OCI-LY7 (cell line): Measurements from ENCODE around the gene XK. TPM values are rescaled to one million over a fixed set of nuclear protein-coding genes. Genes with fewer than 3 reads are reported as not detected.

ENCODE experiments used
- BruUV-seq: library from RNA; stranded (reverse); fragments of 400-500 nt; replicated peaks from 2 replicates; lab custom pipeline; 2021; lab: Mats Ljungman, UMichigan
- CTCF ChIA-PET: fragments of 300-600 bp; sonication (Branson Sonifier 250); formaldehyde crosslinking; loops from one replicate; lab custom pipeline; 2022; ENCODE audit warnings: antibody characterized with exemption; ENCODE audit not compliant: unreplicated experiment; lab: Charles Lee
- POLR2A ChIA-PET: fragments of 300-600 bp; sonication (Branson Sonifier 250); formaldehyde crosslinking; loops from one replicate; lab custom pipeline; 2022; ENCODE audit warnings: antibody characterized with exemption; lab: Charles Lee
- DNase-seq: peaks from one replicate; pipeline ENCODE4 v3.0.0-alpha.2; 2015; ENCODE audit warnings: low spot score
- H2AFZ ChIP-seq: fragments of 200-600 bp; sonication (generic), shearing (Covaris generic); 2 replicates; pipeline ENCODE4 v1.6.1; 2014; ENCODE audit warnings: mild to moderate bottlenecking, antibody characterized with exemption, low read length, moderate library complexity
- H3K27ac ChIP-seq: fragments of 200-600 bp; sonication (generic); 2 replicates; pipeline ENCODE4 v1.5.1; 2014; ENCODE audit warnings: mixed run types, low read depth, mild to moderate bottlenecking, moderate library complexity, low read length, inconsistent platforms; ENCODE audit not compliant: poor library complexity, severe bottlenecking
- H3K36me3 ChIP-seq: fragments of 200-600 bp; sonication (generic); 2 replicates; pipeline ENCODE4 v1.6.1; 2014; ENCODE audit warnings: mild to moderate bottlenecking, antibody characterized with exemption, low read length, moderate library complexity, mixed read lengths; ENCODE audit not compliant: insufficient read depth
- H3K4me1 ChIP-seq: fragments of 200-600 bp; sonication (generic); 2 replicates; pipeline ENCODE4 v1.5.1; 2014; ENCODE audit warnings: mild to moderate bottlenecking, low read length; ENCODE audit not compliant: insufficient read depth, poor library complexity, severe bottlenecking
- H3K4me2 ChIP-seq: fragments of 200-600 bp; sonication (generic); 2 replicates; pipeline ENCODE4 v1.6.1; 2014; ENCODE audit warnings: mild to moderate bottlenecking, low read length
- H3K4me3 ChIP-seq: fragments of 200-600 bp; sonication (generic); 2 replicates; pipeline ENCODE4 v1.5.1; 2014; ENCODE audit warnings: mild to moderate bottlenecking, low read depth, low read length; ENCODE audit not compliant: poor library complexity, severe bottlenecking
- H3K79me2 ChIP-seq: fragments of 200-600 bp; sonication (generic); 2 replicates; pipeline ENCODE4 v1.6.1; 2016; ENCODE audit warnings: low read depth, mild to moderate bottlenecking, low read length, moderate library complexity, mixed read lengths; ENCODE audit not compliant: insufficient read depth
- H3K9me2 ChIP-seq: fragments of 200-600 bp; sonication (generic); 2 replicates; pipeline ENCODE4 v1.6.1; 2016; ENCODE audit warnings: mild to moderate bottlenecking, low read length, mixed read lengths; ENCODE audit not compliant: insufficient read depth
- H3K9me3 ChIP-seq: fragments of 200-600 bp; sonication (generic); 2 replicates; pipeline ENCODE4 v1.6.1; 2014; ENCODE audit warnings: mild to moderate bottlenecking, mixed run types, low read length, mixed read lengths
- H4K20me1 ChIP-seq: fragments of 200-600 bp; sonication (generic); 2 replicates; pipeline ENCODE4 v1.6.1; 2014; ENCODE audit warnings: mild to moderate bottlenecking, antibody characterized with exemption, low read length, moderate library complexity, mixed read lengths; ENCODE audit not compliant: insufficient read depth
- EZH2phosphoT487 ChIP-seq: fragments of 200-600 bp; sonication (generic); IDR thresholded peaks from 2 replicates; pipeline ENCODE4 v1.6.1; 2018; ENCODE audit warnings: low read depth, borderline replicate concordance, mild to moderate bottlenecking, mixed run types, antibody characterized with exemption, low read length, moderate library complexity, mixed read lengths
- intact Hi-C: fragments of 100-400 bp; cut with micrococcal nuclease; formaldehyde crosslinking; loops from one replicate; pipeline ENCODE4 v1.10.0; 2022; ENCODE audit not compliant: unreplicated experiment
- total RNA-seq, 2 experiments: library from RNA; depleted of rRNA in 1 of 2; stranded (reverse); fragments of >200 nt in 1 of 2; shearing (Covaris generic) in 1 of 2; gene quantifications; 2 replicates each; pipeline ENCODE4 v1.2.3, GENCODE V29; 2014 to 2022
- TF ChIP-seq, protein P1 (sequence below): fragments of 200-600 bp; sonication (generic); conservative IDR thresholded peaks from 2 replicates; pipeline ENCODE4 v1.5.1; 2014; ENCODE audit warnings: mild to moderate bottlenecking, antibody characterized with exemption, low read length, moderate library complexity, mixed read lengths

Gene XK
- total RNA-seq, 2 experiments from 2014 or later: 0.70 TPM; not detected in 1

DNA sequence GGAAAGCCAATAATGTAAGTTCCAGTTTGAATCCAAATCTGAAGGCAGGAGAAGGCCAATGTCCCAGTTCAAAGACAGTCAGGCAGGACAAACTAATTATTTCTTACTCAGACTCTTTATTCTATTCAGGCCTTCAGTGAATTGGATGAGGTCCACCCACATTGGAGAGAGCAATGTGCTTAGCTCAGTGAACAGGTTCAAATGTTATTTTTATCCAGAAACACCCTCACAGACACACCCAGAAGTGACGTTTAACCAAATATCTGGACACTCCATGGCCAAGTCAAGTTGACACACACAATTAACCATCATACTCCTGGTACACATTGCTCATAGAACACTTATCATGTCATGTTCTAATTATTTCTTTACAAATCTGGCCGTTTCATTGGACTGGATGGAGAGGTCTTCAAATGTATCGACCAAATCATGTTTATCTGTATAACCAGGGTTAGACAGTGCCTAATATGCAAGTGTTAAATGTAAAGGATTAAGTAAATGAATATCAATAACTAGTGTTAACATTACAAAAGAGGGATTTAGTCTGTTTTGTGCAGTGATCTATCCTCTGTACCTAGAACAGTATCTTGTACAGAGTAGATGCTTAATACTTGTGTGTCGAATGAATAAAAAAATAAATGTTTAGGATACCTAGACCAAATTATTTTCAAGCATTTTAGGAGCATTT is 27.1 kb upstream of the XK start:
- H3K79me2 ChIP-seq: no peaks in the 10 kb centered on the region
- no peaks in the 10 kb centered on the region for H3K9me3 ChIP-seq
- no peaks in the 10 kb centered on the region for H3K4me1 ChIP-seq
- no peak for TF ChIP-seq EZH2phosphoT487
- TF ChIP-seq, protein P1, sequence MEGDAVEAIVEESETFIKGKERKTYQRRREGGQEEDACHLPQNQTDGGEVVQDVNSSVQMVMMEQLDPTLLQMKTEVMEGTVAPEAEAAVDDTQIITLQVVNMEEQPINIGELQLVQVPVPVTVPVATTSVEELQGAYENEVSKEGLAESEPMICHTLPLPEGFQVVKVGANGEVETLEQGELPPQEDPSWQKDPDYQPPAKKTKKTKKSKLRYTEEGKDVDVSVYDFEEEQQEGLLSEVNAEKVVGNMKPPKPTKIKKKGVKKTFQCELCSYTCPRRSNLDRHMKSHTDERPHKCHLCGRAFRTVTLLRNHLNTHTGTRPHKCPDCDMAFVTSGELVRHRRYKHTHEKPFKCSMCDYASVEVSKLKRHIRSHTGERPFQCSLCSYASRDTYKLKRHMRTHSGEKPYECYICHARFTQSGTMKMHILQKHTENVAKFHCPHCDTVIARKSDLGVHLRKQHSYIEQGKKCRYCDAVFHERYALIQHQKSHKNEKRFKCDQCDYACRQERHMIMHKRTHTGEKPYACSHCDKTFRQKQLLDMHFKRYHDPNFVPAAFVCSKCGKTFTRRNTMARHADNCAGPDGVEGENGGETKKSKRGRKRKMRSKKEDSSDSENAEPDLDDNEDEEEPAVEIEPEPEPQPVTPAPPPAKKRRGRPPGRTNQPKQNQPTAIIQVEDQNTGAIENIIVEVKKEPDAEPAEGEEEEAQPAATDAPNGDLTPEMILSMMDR: no peak
- CTCF ChIA-PET: no interaction called here
- no TSS peak for BruUV-seq
- POLR2A ChIA-PET: interaction anchor here (0.9 kb wide), 1 partner anchor 11 kb away, joined by 3 read pairs; no protein-coding TSS in a partner anchor
- no peaks in the 10 kb centered on the region for H3K36me3 ChIP-seq
- no peak overlapping the region for H2AFZ ChIP-seq
- no peak overlapping the region for H3K4me3 ChIP-seq
- H4K20me1 ChIP-seq: no peaks in the 10 kb centered on the region
- no peak overlapping the region for H3K27ac ChIP-seq
- intact Hi-C loops: no loop called here
- no peaks in the 10 kb centered on the region for H3K9me2 ChIP-seq
- DNase-seq: no peak
- no peak overlapping the region for H3K4me2 ChIP-seq

DNA sequence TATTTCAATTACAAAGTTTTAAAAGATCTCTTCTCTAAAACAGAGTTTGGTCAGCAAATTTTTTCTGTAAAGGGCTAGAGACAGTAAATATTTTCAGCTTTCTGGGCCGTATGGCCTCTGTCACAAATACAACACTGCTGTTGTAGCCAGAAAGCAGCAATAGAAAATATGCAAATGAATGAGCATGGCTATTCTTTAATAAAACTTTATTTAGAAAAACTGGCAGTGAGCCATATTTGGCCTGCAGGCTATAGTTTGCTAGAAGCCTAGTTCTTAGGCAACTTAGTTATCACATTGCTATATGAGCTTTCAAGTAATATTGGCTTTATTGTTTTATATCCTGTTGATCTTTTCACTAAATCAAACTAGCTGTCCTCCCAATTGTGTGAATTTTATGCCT is 26.5 kb upstream of the XK start:
- H3K9me3 ChIP-seq: no peaks in the 10 kb centered on the region
- no peaks in the 10 kb centered on the region for H3K9me2 ChIP-seq
- no peak for DNase-seq
- H3K27ac ChIP-seq: no peak overlapping the region
- no TSS peak for BruUV-seq
- H2AFZ ChIP-seq: no peak overlapping the region
- H3K36me3 ChIP-seq: no peaks in the 10 kb centered on the region
- H4K20me1 ChIP-seq: no peaks in the 10 kb centered on the region
- H3K4me2 ChIP-seq: no peak overlapping the region
- H3K4me1 ChIP-seq: no peaks in the 10 kb centered on the region
- no peaks in the 10 kb centered on the region for H3K79me2 ChIP-seq
- no peak overlapping the region for H3K4me3 ChIP-seq
- intact Hi-C loops: no loop called here
- ChIA-PET POLR2A (interaction anchor here (0.9 kb wide), 1 partner anchor 16 kb away, joined by 3 read pairs; no protein-coding TSS in a partner anchor), CTCF (no interaction called here)
- TF ChIP-seq EZH2phosphoT487: no peak
- TF ChIP-seq, protein P1: no peak

DNA sequence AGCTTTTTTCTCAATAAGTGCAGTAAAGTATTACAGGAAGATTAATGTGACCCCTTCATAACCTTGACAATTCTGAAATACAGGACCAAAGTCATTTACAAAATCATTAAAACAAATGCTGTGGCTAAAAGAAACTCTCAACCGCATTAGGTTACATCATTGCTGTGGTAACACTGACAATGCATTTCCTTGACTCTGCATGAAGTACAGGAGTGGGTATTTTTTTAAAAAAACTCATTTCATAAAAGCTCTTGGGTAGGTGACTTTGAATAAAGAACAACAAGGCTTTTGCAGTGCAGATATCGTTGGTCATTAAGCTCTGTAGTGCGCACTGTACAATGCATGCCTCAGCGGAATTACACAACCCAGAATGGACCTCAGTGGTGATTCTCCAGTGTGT is 23.4 kb upstream of the XK start:
- Histone ChIP-seq H3K9me3 (no peaks in the 10 kb centered on the region), H4K20me1 (no peaks in the 10 kb centered on the region), H3K4me1 (no peaks in the 10 kb centered on the region), H2AFZ (no peak overlapping the region), H3K9me2 (no peaks in the 10 kb centered on the region), H3K27ac (no peak overlapping the region), H3K79me2 (no peaks in the 10 kb centered on the region), H3K4me3 (no peak overlapping the region), H3K36me3 (no peaks in the 10 kb centered on the region), H3K4me2 (no peak overlapping the region)
- intact Hi-C loops: no loop called here
- BruUV-seq: no TSS peak
- DNase-seq: no peak
- ChIA-PET CTCF (no interaction called here), POLR2A (interaction anchor here (0.8 kb wide), 1 partner anchor 19 kb away, joined by 3 read pairs; no protein-coding TSS in a partner anchor)
- TF ChIP-seq, protein P1: no peak
- no peak for TF ChIP-seq EZH2phosphoT487
